22Rv1 (cell line): ENCODE results near the gene CLK2.

Experiments
- H3K27ac ChIP-seq: fragments of 450-650 bp; 2 replicates; pipeline ENCODE4 v1.5.1; 2017
- ZFX ChIP-seq: fragments of 450-650 bp; IDR thresholded peaks from 2 replicates; pipeline ENCODE4 v1.6.1; 2017; ENCODE audit warnings: antibody characterized with exemption, borderline replicate concordance
- TF ChIP-seq, protein P1 (sequence below): fragments of 450-650 bp; IDR thresholded peaks from 2 replicates; pipeline ENCODE4 v1.5.1; 2017; ENCODE audit warnings: mild to moderate bottlenecking

The CLK2 gene

DNA sequence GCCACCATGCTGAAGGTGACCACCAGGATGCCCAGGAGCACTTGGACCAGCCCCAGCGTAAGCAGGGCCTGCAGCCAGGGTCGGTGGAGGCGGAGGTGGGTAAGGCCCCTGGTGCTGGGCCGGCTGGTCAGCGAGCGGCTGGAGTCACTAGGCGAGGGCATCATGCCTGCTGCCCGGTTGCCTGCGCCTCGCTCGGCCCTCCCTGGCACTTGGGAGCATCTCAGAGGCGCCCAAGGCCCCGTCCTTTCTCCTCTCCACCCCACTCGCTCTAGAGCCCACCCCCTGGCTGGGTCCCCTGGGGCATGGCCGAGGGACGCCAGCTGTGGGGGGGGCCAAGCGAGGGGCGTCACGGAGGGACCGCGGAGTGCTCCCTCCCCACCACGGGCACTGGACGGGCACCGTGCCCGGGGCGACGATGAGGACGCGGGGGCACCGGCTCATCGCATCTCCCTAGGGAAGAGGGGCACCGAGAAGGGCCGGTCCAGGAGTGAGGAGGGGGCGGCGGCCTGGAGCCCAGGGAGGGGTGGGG is 18.5 kb downstream of the CLK2 start:
- peak overlapping the region; percentile 70 for H3K27ac ChIP-seq
- no peak for TF ChIP-seq ZFX
- TF ChIP-seq, protein P1, sequence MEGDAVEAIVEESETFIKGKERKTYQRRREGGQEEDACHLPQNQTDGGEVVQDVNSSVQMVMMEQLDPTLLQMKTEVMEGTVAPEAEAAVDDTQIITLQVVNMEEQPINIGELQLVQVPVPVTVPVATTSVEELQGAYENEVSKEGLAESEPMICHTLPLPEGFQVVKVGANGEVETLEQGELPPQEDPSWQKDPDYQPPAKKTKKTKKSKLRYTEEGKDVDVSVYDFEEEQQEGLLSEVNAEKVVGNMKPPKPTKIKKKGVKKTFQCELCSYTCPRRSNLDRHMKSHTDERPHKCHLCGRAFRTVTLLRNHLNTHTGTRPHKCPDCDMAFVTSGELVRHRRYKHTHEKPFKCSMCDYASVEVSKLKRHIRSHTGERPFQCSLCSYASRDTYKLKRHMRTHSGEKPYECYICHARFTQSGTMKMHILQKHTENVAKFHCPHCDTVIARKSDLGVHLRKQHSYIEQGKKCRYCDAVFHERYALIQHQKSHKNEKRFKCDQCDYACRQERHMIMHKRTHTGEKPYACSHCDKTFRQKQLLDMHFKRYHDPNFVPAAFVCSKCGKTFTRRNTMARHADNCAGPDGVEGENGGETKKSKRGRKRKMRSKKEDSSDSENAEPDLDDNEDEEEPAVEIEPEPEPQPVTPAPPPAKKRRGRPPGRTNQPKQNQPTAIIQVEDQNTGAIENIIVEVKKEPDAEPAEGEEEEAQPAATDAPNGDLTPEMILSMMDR = no peak

DNA sequence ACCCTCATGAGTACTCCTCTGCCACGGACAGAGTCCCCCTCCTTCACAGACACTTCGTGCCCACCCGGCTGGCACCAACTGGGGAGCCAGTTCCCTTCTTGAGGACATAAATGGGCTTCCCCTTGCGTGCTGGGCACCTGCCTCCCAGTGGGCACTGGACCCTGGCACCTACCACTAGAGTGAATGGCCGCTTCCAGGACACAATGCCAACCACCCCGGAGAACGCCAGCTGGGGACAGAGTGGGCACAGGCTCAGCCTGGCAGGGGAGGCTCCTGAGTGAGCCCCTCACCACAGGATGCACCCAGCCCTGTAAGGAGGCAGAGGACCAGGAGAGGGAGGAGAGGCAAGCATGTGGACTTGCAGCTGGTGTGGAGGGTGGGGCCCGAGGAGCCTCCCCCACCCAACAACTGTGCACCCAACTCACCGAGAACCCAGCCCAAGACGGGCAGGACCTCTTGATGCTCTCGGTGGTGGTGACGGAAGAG is 19.0 kb downstream of the CLK2 start:
- peak overlapping the region; percentile 70 for H3K27ac ChIP-seq
- TF ChIP-seq ZFX = no peak
- TF ChIP-seq, protein P1 = no peak

DNA sequence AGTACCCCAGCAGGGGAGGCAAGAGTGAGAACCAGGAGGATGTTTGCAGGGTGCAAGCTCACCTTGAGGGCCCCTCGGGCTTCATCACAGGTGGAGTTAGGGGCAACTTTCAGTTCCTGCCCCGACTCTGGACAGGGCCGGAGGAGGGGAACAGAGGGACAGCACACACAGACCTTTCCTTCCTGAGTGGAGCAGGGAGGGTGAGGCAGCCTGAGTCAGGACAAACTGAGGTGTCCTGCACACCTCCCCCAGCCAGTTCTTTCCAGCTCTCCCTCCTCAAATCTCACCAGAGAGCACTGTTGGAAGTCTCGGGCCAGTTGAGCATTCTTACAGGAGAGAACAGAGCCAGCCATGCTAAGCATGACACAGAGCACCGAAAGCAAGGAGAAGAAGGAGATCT is 19.5 kb downstream of the CLK2 start:
- H3K27ac ChIP-seq = peak overlapping the region; percentile 70
- TF ChIP-seq, protein P1 = no peak
- no peak for TF ChIP-seq ZFX

DNA sequence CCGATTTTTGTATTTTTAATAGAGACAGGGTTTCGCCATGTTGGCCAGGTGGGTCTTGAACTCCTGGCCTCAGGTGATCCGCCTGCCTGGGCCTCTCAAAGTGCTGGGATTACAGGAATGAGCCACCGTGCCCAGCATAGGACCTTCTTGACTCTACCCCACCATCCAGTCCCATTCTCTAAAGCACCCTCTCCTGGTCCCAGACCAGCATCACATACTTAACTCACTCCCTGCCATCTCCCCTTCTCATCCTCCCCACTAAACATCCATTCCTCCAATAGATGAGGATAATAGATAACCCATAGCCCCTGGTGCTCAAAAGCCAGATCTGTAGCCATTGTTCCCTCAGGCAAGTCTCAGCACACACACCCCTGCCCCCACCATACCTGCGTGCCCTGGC is 20.1 kb downstream of the CLK2 start:
- H3K27ac ChIP-seq = no peak overlapping the region
- TF ChIP-seq ZFX = no peak
- TF ChIP-seq, protein P1 = 0 out of 2 replicates have a peak, but pooled peaks have one; percentile 5

DNA sequence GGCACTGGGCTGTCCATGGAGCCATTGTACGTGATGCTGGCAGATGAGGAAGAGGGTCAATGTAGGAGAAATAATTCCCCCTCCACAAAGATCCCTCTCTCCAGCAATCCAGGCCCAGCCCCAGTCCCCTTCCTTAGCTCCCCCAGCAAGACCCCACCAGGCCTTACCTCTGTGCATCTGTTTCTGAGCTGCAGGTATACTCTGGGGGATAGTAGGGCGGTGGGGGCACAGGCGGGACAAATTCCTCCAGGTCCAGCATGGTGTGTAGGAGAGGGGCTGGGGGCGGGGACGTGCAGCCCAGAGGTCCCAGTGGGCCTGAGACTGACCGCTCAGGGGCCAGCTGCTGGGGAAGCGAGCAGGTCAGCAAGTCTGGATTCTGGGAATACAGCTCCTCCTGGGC is 21.7 kb downstream of the CLK2 start:
- H3K27ac ChIP-seq = peak overlapping the region; percentile 42

DNA sequence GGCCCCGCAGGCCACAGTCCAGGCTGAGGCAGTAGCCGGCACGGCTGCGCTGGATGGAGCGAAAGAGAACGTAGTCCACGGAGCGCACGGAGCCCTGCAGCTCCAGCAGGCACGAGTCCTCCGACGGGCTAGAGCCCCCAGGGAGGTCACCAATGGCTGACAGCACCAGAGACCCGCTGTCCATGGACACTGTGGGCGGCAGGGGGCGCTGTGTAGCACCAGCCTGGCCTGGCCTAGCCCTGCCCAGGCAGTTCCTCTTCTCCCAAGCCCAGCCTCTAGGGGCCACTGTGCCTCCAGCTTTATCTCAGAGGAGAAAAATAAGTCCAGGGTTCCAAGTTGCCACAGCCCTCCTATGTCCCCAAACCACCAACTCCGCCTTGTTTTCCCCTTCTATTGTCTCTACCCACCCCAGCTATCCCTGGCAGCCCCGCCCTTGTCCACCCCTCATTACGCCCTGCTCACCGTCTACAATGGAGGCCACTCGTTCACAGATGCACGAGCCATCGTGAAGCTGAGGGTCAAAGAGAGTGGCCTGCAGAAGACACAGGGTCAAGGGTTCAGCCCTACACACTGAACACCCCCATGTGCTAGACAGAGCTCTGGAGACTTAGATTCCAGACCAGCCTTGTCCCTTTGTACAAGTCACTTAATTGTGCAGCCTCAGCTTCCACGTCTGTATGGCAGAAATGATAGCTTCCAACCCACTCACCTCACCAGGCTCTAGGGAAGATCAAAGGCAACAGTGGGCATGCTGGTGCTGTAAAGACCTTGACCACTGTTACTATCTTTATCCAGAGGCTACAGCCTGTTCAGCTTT is 22.5 kb downstream of the CLK2 start:
- peak overlapping the region; percentile 42 for H3K27ac ChIP-seq
- TF ChIP-seq ZFX = no peak
- TF ChIP-seq, protein P1 = peak; percentile 100

More for the DNA sequence above, 21.7 kb downstream of the CLK2 start:
- TF ChIP-seq, protein P1 = no peak
- TF ChIP-seq ZFX = no peak

DNA sequence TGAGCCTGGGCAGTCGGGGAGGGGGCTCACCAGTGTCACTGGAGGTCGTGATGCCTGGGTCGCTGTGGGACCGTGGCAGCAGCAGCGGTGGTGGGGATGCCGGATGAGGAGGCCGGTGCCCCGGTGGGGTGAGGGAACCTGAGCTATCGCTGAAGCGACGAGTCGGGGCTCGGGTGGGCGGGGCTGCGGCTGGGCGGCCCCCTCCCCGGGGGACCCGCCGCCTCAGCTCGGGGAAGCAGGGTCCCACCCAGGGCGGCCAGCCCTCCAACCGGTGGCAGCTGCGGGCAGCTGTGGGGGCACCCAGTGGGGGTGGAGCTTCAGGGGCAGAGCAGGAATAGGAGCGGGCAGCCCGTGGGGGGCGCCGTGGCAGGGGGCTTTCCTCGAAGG is 23.1 kb downstream of the CLK2 start:
- TF ChIP-seq ZFX = no peak
- TF ChIP-seq, protein P1 = no peak
- peak overlapping the region; percentile 42; the same call in 1 of the 2 replicates for H3K27ac ChIP-seq
